GM15510 (cell line): ENCODE measurements around the gene NLGN1.

ENCODE experiments used
- POLR2A ChIP-seq: IDR thresholded peaks from 3 replicates; pipeline ENCODE4 v1.6.1; 2011; ENCODE audit warnings: borderline replicate concordance; ENCODE audit not compliant: insufficient read length; ENCODE audit errors: extremely low read depth

Gene NLGN1

GRCh38 chr3:174278094-174278493 is 880.5 kb downstream of the NLGN1 start:
- TF ChIP-seq POLR2A, result no peak

GRCh38 chr3:174280186-174280585 is 882.6 kb downstream of the NLGN1 start:
- TF ChIP-seq POLR2A, result no peak

- TF ChIP-seq POLR2A, result no peak
These were observed 887.8 kb downstream of the NLGN1 start for GRCh38 chr3:174285242-174285864.

- no peak for TF ChIP-seq POLR2A
These were observed 890.2 kb downstream of the NLGN1 start for GRCh38 chr3:174287705-174288104.

- no peak for TF ChIP-seq POLR2A
These were observed 897.1 kb downstream of the NLGN1 start for GRCh38 chr3:174294616-174295015.

- no peak for TF ChIP-seq POLR2A
These were observed 898.0 kb downstream of the NLGN1 start for GRCh38 chr3:174295306-174296092.

- no peak for TF ChIP-seq POLR2A
These were observed 905.3 kb downstream of the NLGN1 start for GRCh38 chr3:174302746-174303315.

- TF ChIP-seq POLR2A, result no peak
These were observed 906.5 kb downstream of the NLGN1 start for GRCh38 chr3:174303907-174304560.

GRCh38 chr3:174308736-174309135 is 911.2 kb downstream of the NLGN1 start:
- TF ChIP-seq POLR2A, result no peak

GRCh38 chr3:174310475-174310983 is 913.0 kb downstream of the NLGN1 start:
- TF ChIP-seq POLR2A, result no peak

- no peak for TF ChIP-seq POLR2A
These were observed 917.7 kb downstream of the NLGN1 start for GRCh38 chr3:174315225-174315624.

- no peak for TF ChIP-seq POLR2A
These were observed 919.5 kb downstream of the NLGN1 start for GRCh38 chr3:174317005-174317404.

GRCh38 chr3:174318181-174318580 is 920.6 kb downstream of the NLGN1 start:
- TF ChIP-seq POLR2A, result no peak

- no peak for TF ChIP-seq POLR2A
These were observed 924.0 kb downstream of the NLGN1 start for GRCh38 chr3:174321548-174321947.

GRCh38 chr3:174322789-174323188 is 925.2 kb downstream of the NLGN1 start:
- no peak for TF ChIP-seq POLR2A
